ENCODE data around the gene TAGLN. TPM values are rescaled to one million over a fixed set of nuclear protein-coding genes. Genes with fewer than 3 reads are reported as not detected.
A peak's percentile ranks its signal among the peaks of the same experiment; 100 is the strongest.

The TAGLN gene
- total RNA-seq, 6 experiments from 2014 or later = 1,668 to 2,517 (median 1,780) TPM

DNA sequence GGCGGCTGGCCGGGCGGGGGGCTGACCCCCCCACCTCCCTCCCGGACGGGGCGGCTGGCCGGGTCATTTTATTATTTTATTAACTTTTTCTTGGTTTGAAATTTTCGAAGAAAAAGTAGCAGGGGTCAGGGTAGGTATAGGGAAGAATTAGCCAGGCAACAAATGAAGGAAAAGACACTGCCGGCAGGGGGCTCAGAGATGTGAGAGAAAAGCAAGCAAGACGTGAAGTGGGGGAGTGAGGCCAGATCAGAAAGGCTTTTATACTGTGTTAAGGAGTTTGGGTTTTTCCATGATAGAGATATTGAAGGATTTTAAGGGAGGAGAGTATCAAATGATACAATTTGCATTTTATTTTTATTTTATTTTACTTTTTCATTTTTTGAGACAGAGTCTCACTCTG, 52.3 kb downstream of the TAGLN start:
- no peak overlapping the region for H3K4me3 Mint-ChIP-seq
- no peak overlapping the region for H3K27ac Mint-ChIP-seq
- H3K9me3 Mint-ChIP-seq = no peaks in the 10 kb centered on the region
- peaks cover 48% of the 10 kb centered on the region for H3K36me3 Mint-ChIP-seq (ENCODE audit: low read depth)
- DNase-seq = no peak
- TF ChIP-seq CTCF (IDR thresholded peaks at IDR 0.05) = no peak
- peaks cover 11% of the 10 kb centered on the region for H3K4me1 Mint-ChIP-seq (ENCODE audit: low read depth)
- peaks cover 3% of the 10 kb centered on the region for H3K27me3 Mint-ChIP-seq (ENCODE audit: insufficient read depth)

GRCh38 chr11:117255966-117256365, 56.8 kb downstream of the TAGLN start:
- peaks cover 43% of the 10 kb centered on the region for H3K4me1 Mint-ChIP-seq (ENCODE audit: low read depth)
- no peak for TF ChIP-seq CTCF (IDR thresholded peaks at IDR 0.05)
- H3K4me3 Mint-ChIP-seq = no peak overlapping the region
- peaks cover 43% of the 10 kb centered on the region for H3K36me3 Mint-ChIP-seq (ENCODE audit: low read depth)
- no peaks in the 10 kb centered on the region for H3K9me3 Mint-ChIP-seq
- DNase-seq = no peak
- peaks cover 5% of the 10 kb centered on the region for H3K27me3 Mint-ChIP-seq (ENCODE audit: insufficient read depth)
- H3K27ac Mint-ChIP-seq = peak overlapping the region; percentile 7; the same call in 1 of the 2 replicates

DNA sequence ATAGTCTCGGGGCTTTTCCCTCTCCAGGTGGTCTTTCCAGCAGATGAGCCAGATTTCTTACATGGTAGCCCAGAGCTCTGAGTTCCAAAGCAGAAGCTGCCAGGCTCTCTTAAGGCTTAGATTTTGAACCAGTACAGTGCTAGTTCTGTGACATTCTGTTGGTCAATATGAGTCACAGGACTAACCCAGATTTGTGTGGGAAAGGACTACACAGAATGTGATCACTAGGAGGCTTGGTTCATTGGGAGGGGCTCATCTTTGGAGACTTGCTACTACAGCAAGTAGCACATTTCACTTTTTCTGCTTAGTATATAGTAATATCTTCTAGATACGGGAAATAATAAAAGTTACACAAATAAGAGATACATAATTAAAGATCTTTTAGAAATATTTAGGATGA, 57.4 kb downstream of the TAGLN start:
- no peaks in the 10 kb centered on the region for H3K9me3 Mint-ChIP-seq
- H3K4me1 Mint-ChIP-seq (ENCODE audit: low read depth) = peaks cover 43% of the 10 kb centered on the region
- H3K27me3 Mint-ChIP-seq (ENCODE audit: insufficient read depth) = peaks cover 4% of the 10 kb centered on the region
- peaks cover 41% of the 10 kb centered on the region for H3K36me3 Mint-ChIP-seq (ENCODE audit: low read depth)
- H3K27ac Mint-ChIP-seq = peak overlapping the region; percentile 7; the same call in 1 of the 2 replicates
- no peak for TF ChIP-seq CTCF (IDR thresholded peaks at IDR 0.05)
- peak; percentile 59 for DNase-seq
- H3K4me3 Mint-ChIP-seq = no peak overlapping the region

Other genes starting within 250 kb of the TAGLN start
- 10 to 100 TPM; 15.6 to 23.3 (median 19.9) TPM for gene SIK3, start 100.9 kb upstream of the TAGLN start, total RNA-seq (2021; fragmentation: NEBNext Ultra II Directional; extraction: Animal tissue kit (Norgen Biotek cat#: 25700))
- gene PAFAH1B2, start 55.1 kb upstream of the TAGLN start, total RNA-seq (2021; fragmentation: NEBNext Ultra II Directional; extraction: Animal tissue kit (Norgen Biotek cat#: 25700)) = 100 to 1,000 TPM; 113 to 130 (median 122) TPM
- 10 to 100 TPM; 33.9 to 53.9 (median 37.7) TPM for gene SIDT2, start 20.6 kb upstream of the TAGLN start, total RNA-seq (2021; fragmentation: NEBNext Ultra II Directional; extraction: Animal tissue kit (Norgen Biotek cat#: 25700))
- gene PCSK7, start 32.7 kb downstream of the TAGLN start, total RNA-seq (2021; fragmentation: NEBNext Ultra II Directional; extraction: Animal tissue kit (Norgen Biotek cat#: 25700)) = 10 to 100 TPM; 64.1 to 73.6 (median 68.0) TPM
- 10 to 100 TPM; 17.7 to 25.6 (median 22.1) TPM for gene RNF214, start 33.3 kb downstream of the TAGLN start, total RNA-seq (2021; fragmentation: NEBNext Ultra II Directional; extraction: Animal tissue kit (Norgen Biotek cat#: 25700))
- 1 to 10 TPM; 4.3 to 6.4 (median 5.7) TPM for gene BACE1-AS, start 92.0 kb downstream of the TAGLN start, total RNA-seq (2021; fragmentation: NEBNext Ultra II Directional; extraction: Animal tissue kit (Norgen Biotek cat#: 25700))
- 10 to 100 TPM; 59.6 to 80.8 (median 70.7) TPM for gene BACE1, start 116.9 kb downstream of the TAGLN start, total RNA-seq (2021; fragmentation: NEBNext Ultra II Directional; extraction: Animal tissue kit (Norgen Biotek cat#: 25700))
- 10 to 100 TPM; 29.0 to 35.6 (median 33.0) TPM for gene CEP164, start 128.5 kb downstream of the TAGLN start, total RNA-seq (2021; fragmentation: NEBNext Ultra II Directional; extraction: Animal tissue kit (Norgen Biotek cat#: 25700))